Neural cell (in vitro differentiated cells): Measurements from ENCODE around the gene YIPF2. TPM values are rescaled to one million over a fixed set of nuclear protein-coding genes. Genes with fewer than 3 reads are reported as not detected.

Source experiments
- H2AFZ ChIP-seq: fragments of 200-600, 300-800 bp; sonication (generic), shearing (Covaris generic); 2 replicates; pipeline ENCODE4 v1.6.0; 2014; ENCODE audit warnings: low read depth, mild to moderate bottlenecking, antibody characterized with exemption, low read length, moderate library complexity
- H3F3A ChIP-seq: fragments of 200-600 bp; shearing (Covaris generic); 2 replicates; pipeline ENCODE4 v1.6.1; 2016; ENCODE audit warnings: mild to moderate bottlenecking, moderate library complexity, mixed read lengths, antibody characterized with exemption, low read length; ENCODE audit not compliant: insufficient read depth, poor library complexity, severe bottlenecking
- H3K27ac ChIP-seq: fragments of 200-600, 300-800 bp; sonication (generic), shearing (Covaris generic); 2 replicates; pipeline ENCODE4 v1.5.1; 2014; ENCODE audit warnings: mild to moderate bottlenecking, low read length, moderate library complexity
- H3K27me3 ChIP-seq: fragments of 300-800, 200-600 bp; sonication (generic), shearing (Covaris generic); 2 replicates; pipeline ENCODE4 v1.6.0; 2014; ENCODE audit warnings: mild to moderate bottlenecking, low read depth, low read length, moderate library complexity; ENCODE audit not compliant: insufficient read depth
- H3K36me3 ChIP-seq: fragments of 300-800, 200-600 bp; sonication (generic), shearing (Covaris generic); 2 replicates; pipeline ENCODE4 v1.5.1; 2014; ENCODE audit warnings: mild to moderate bottlenecking, antibody characterized with exemption, low read length, moderate library complexity; ENCODE audit not compliant: insufficient read depth
- H3K4me2 ChIP-seq: fragments of 300-800, 200-600 bp; sonication (generic), shearing (Covaris generic); 2 replicates; pipeline ENCODE4 v1.6.0; 2014; ENCODE audit warnings: mild to moderate bottlenecking, low read length
- H3K4me3 ChIP-seq: fragments of 300-800, 200-600 bp; sonication (generic), shearing (Covaris generic); 2 replicates; pipeline ENCODE4 v1.5.1; 2014; ENCODE audit warnings: mild to moderate bottlenecking, low read length, moderate library complexity
- H3K79me2 ChIP-seq: fragments of 200-600 bp; shearing (Covaris generic); replicated peaks from 2 replicates; pipeline ENCODE4 v1.6.0; 2014; ENCODE audit warnings: mild to moderate bottlenecking, low read length, moderate library complexity; ENCODE audit not compliant: insufficient read depth
- H3K9ac ChIP-seq: fragments of 300-800, 200-600 bp; sonication (generic), shearing (Covaris generic); 2 replicates; pipeline ENCODE4 v1.6.1; 2016; ENCODE audit warnings: mild to moderate bottlenecking, low read length, mixed read lengths
- H3K9me2 ChIP-seq: fragments of 200-600 bp; shearing (Covaris generic); 2 replicates; pipeline ENCODE4 v1.6.1; 2016; ENCODE audit warnings: mild to moderate bottlenecking, low read length, mixed read lengths; ENCODE audit not compliant: insufficient read depth
- H3K9me3 ChIP-seq: fragments of 200-600, 300-800 bp; sonication (generic), shearing (Covaris generic); 2 replicates; pipeline ENCODE4 v1.6.1; 2016; ENCODE audit warnings: mild to moderate bottlenecking, mixed run types, low read length, moderate library complexity, mixed read lengths
- H4K20me1 ChIP-seq: fragments of 200-600 bp; shearing (Covaris generic); 2 replicates; pipeline ENCODE4 v1.6.1; 2016; ENCODE audit warnings: mild to moderate bottlenecking, mixed run types; ENCODE audit not compliant: insufficient read depth
- CTCF ChIP-seq: fragments of 450-650 bp; IDR thresholded peaks from 2 replicates; pipeline ENCODE4 v1.5.1; 2014; ENCODE audit warnings: antibody characterized with exemption, mild to moderate bottlenecking, moderate library complexity; ENCODE audit not compliant: poor library complexity, severe bottlenecking
- EP300 ChIP-seq: fragments of 450-650 bp; conservative IDR thresholded peaks from 2 replicates; pipeline ENCODE4 v1.6.1; 2014; ENCODE audit warnings: antibody characterized with exemption, mild to moderate bottlenecking, moderate library complexity; ENCODE audit not compliant: poor library complexity, severe bottlenecking
- EZH2 ChIP-seq: fragments of 200-600, 300-800 bp; shearing (Covaris generic), sonication (generic); IDR thresholded peaks from 2 replicates; pipeline ENCODE4 v1.6.1; 2014; ENCODE audit warnings: antibody characterized with exemption, low read length, borderline replicate concordance, mild to moderate bottlenecking; ENCODE audit not compliant: insufficient read depth, poor library complexity, severe bottlenecking
- MXI1 ChIP-seq: fragments of 450-650 bp; conservative IDR thresholded peaks from 2 replicates; pipeline ENCODE4 v1.6.1; 2014; ENCODE audit warnings: antibody characterized with exemption, mild to moderate bottlenecking; ENCODE audit not compliant: poor library complexity, severe bottlenecking
- POLR2AphosphoS5 ChIP-seq: IDR thresholded peaks from 2 replicates; pipeline ENCODE4 v1.6.1; 2012
- RAD21 ChIP-seq: fragments of 450-650 bp; conservative IDR thresholded peaks from 2 replicates; pipeline ENCODE4 v1.6.1; 2014; ENCODE audit warnings: antibody characterized with exemption, mild to moderate bottlenecking, moderate library complexity
- SMC3 ChIP-seq: fragments of 450-650 bp; conservative IDR thresholded peaks from 2 replicates; pipeline ENCODE4 v1.6.1; 2014; ENCODE audit warnings: antibody characterized with exemption, mild to moderate bottlenecking, moderate library complexity; ENCODE audit not compliant: poor library complexity
- TAF1 ChIP-seq: IDR thresholded peaks from 2 replicates; pipeline ENCODE4 v1.6.1; 2012; ENCODE audit warnings: low read depth
- polyA plus RNA-seq: library from polyadenylated mRNA; depleted of rRNA; stranded (reverse); fragments of >200 nt; gene quantifications from 2 replicates; pipeline ENCODE4 v1.2.3, GENCODE V29; 2014
- TF ChIP-seq, protein P1 (sequence below): IDR thresholded peaks from 2 replicates; pipeline ENCODE4 v1.6.1; 2012; ENCODE audit warnings: borderline replicate concordance

The YIPF2 gene
- polyA plus RNA-seq, 1 donor from 2014 or later: 101 TPM

DNA sequence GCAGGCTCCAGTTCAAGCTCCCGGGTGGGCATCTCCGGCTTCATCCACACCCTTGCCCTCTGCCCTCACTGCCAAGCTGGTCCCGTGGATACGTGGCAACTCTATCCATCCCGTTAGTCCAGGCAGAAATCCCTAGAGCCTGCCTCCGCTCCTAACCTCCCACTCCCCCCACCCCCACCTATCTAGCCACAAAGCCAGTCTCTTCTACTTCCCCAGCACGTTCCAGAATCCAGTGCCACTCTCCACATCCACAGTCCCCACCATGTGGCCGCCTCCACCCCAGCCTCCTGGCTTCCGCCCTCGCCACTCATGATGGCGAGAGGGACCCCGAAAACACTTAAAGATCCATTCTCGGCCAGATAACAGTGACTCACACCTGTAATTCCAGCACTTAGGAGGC is 3.8 kb downstream of the YIPF2 start:
- Histone ChIP-seq H3K4me3 (no peak overlapping the region), H4K20me1 (no peaks in the 10 kb centered on the region), H3F3A (no peaks in the 10 kb centered on the region), H3K27me3 (no peaks in the 10 kb centered on the region), H2AFZ (no peak overlapping the region), H3K9ac (no peak overlapping the region), H3K27ac (no peak overlapping the region), H3K9me2 (no peaks in the 10 kb centered on the region), H3K4me2 (no peak overlapping the region), H3K9me3 (no peaks in the 10 kb centered on the region), H3K79me2 (peaks cover 12% of the 10 kb centered on the region), H3K36me3 (no peaks in the 10 kb centered on the region)
- TF ChIP-seq SMC3 (no peak), TAF1 (no peak), RAD21 (no peak), EZH2 (no peak), POLR2AphosphoS5 (no peak), EP300 (no peak), CTCF (no peak), MXI1 (no peak)
- TF ChIP-seq, protein P1, sequence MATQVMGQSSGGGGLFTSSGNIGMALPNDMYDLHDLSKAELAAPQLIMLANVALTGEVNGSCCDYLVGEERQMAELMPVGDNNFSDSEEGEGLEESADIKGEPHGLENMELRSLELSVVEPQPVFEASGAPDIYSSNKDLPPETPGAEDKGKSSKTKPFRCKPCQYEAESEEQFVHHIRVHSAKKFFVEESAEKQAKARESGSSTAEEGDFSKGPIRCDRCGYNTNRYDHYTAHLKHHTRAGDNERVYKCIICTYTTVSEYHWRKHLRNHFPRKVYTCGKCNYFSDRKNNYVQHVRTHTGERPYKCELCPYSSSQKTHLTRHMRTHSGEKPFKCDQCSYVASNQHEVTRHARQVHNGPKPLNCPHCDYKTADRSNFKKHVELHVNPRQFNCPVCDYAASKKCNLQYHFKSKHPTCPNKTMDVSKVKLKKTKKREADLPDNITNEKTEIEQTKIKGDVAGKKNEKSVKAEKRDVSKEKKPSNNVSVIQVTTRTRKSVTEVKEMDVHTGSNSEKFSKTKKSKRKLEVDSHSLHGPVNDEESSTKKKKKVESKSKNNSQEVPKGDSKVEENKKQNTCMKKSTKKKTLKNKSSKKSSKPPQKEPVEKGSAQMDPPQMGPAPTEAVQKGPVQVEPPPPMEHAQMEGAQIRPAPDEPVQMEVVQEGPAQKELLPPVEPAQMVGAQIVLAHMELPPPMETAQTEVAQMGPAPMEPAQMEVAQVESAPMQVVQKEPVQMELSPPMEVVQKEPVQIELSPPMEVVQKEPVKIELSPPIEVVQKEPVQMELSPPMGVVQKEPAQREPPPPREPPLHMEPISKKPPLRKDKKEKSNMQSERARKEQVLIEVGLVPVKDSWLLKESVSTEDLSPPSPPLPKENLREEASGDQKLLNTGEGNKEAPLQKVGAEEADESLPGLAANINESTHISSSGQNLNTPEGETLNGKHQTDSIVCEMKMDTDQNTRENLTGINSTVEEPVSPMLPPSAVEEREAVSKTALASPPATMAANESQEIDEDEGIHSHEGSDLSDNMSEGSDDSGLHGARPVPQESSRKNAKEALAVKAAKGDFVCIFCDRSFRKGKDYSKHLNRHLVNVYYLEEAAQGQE: no peak

- no peaks in the 10 kb centered on the region for H3K27me3 ChIP-seq
- no peaks in the 10 kb centered on the region for H3K9me3 ChIP-seq
- H3K36me3 ChIP-seq: no peaks in the 10 kb centered on the region
- no peaks in the 10 kb centered on the region for H3K9me2 ChIP-seq
- H3K4me2 ChIP-seq: no peak overlapping the region
- no peaks in the 10 kb centered on the region for H4K20me1 ChIP-seq
- H3K4me3 ChIP-seq: no peak overlapping the region
- peaks cover 7% of the 10 kb centered on the region for H3K79me2 ChIP-seq
- H2AFZ ChIP-seq: no peak overlapping the region
- no peaks in the 10 kb centered on the region for H3F3A ChIP-seq
- no peak overlapping the region for H3K27ac ChIP-seq
- H3K9ac ChIP-seq: no peak overlapping the region
- TF ChIP-seq CTCF (no peak), EP300 (no peak), POLR2AphosphoS5 (no peak), MXI1 (no peak), RAD21 (no peak), EZH2 (no peak)
Observed at GRCh38 chr19:10923260-10924112, 5.0 kb downstream of the YIPF2 start.
